ENCODE data around the gene ZFR. TPM values are rescaled to one million over a fixed set of nuclear protein-coding genes. Genes with fewer than 3 reads are reported as not detected.

Gene ZFR
- total and polyA plus RNA-seq, 4 donors = 40.4 to 64.9 (median 59.4) TPM

DNA sequence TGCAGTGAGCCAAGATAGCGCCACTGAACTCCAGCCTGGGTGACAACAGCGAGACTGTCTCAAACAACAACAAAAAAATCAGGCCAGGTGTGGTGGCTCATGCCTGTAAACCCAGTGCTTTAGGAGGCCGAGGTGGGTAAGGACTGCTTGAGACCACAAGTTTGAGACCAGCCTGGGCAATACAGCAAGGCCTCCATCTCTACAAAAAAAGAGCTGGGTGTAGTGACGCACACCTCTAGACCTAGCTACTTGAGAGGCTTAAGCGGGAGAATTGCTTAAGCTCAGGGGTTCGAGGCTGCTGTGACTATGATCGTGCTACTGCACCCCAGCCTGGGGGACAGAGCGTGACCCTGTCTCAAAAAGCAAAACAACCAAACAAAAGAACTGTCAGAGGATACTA lies 91.9 kb downstream of the ZFR start:
- H3K27me3 ChIP-seq (ENCODE audit: control insufficient read depth in 1 of 2, insufficient read depth in 2 of 2, low read length in 1 of 2) = no peaks in the 10 kb centered on the region
- H3K4me1 ChIP-seq (ENCODE audit: control insufficient read depth in 1 of 2, insufficient read depth in 2 of 2, low read length in 2 of 2) = no peaks in the 10 kb centered on the region
- no peak overlapping the region for H3K4me3 ChIP-seq (ENCODE audit: low read length in 2 of 2)
- no peak for DNase-seq
- H3K27ac ChIP-seq (ENCODE audit: low read depth in 1 of 2, low read length in 2 of 2) = no peak overlapping the region
- H3K9me3 ChIP-seq (ENCODE audit: control insufficient read depth, low read length) = no peaks in the 10 kb centered on the region
- no peak for ATAC-seq (ENCODE audit: low FRiP score)
- WGBS, 2 donors = 92 to 97% methylated on average over 8 of the region's 8 CpGs
- H3K36me3 ChIP-seq (ENCODE audit: control insufficient read depth in 1 of 2, insufficient read depth in 2 of 2, low read length in 1 of 2) = peaks cover 0 to 3% of the 10 kb centered on the region in 2 donors
- intact Hi-C loops (cut with DNase I) = no loop called here

DNA sequence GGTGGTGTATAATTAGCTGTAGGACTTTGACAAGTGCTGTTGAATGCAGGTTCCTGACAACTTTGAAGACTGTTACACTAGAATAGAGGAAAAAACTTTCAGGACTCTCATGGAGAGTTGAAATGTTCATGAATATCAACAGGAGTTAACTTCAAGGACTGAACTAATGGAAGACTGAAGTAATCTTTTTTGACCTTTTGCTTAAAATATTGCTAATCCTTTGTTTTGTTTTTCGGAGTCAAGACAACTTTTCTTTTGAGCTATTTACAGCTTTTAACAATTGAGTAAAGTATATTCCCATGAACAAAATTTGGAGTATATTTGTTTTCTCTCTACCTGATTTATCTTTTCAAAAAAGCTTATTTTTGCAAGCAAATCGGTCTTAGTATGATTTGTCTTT lies 97.7 kb downstream of the ZFR start:
- intact Hi-C loops (cut with DNase I) = no loop called here
- Histone ChIP-seq H3K4me3 (ENCODE audit: low read length in 2 of 2) (no peak overlapping the region), H3K9me3 (ENCODE audit: control insufficient read depth, low read length) (no peaks in the 10 kb centered on the region), H3K27me3 (ENCODE audit: control insufficient read depth in 1 of 2, insufficient read depth in 2 of 2, low read length in 1 of 2) (no peaks in the 10 kb centered on the region), H3K4me1 (ENCODE audit: control insufficient read depth in 1 of 2, insufficient read depth in 2 of 2, low read length in 2 of 2) (no peaks in the 10 kb centered on the region), H3K36me3 (ENCODE audit: control insufficient read depth in 1 of 2, insufficient read depth in 2 of 2, low read length in 1 of 2) (no peaks in the 10 kb centered on the region), H3K27ac (ENCODE audit: low read depth in 1 of 2, low read length in 2 of 2) (no peak overlapping the region)
- WGBS, 2 donors = 100% methylated on average over 2 of the region's 2 CpGs
- no peak for ATAC-seq (ENCODE audit: low FRiP score)
- DNase-seq = no peak

DNA sequence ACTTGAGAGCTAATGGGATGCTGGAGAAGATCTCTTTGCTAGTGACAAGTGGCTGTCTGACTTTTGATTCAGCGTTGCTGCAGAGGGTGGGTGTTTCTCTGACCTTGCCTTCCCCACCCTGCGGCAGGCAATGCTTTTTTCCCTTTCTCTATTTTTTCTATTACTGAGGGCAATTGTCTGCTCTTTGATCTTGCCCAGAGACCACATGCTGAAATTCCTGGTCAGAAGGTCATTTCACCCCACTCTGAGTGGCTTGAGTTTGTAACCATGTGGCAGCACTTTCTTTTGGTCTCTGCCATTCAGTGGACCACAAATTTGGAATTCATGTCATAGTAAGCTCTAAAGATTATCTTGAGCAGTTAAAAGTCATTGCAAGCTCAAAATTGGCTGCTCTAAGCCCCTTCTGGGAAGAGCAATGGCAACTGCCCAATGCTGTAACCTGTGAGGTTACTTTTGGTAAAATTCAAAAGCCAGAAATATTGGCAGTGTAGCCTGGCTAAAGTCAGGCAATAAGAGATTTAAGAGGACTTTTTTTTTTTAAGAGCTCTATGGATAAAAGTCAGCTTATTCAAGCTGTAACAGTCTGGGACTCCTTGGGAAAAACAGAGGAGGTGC lies 101.4 kb downstream of the ZFR start:
- no peak for ATAC-seq (ENCODE audit: low FRiP score)
- 80 to 90% methylated on average over 2 of the region's 2 CpGs for WGBS, 2 donors
- intact Hi-C loops (cut with DNase I) = no loop called here

DNA sequence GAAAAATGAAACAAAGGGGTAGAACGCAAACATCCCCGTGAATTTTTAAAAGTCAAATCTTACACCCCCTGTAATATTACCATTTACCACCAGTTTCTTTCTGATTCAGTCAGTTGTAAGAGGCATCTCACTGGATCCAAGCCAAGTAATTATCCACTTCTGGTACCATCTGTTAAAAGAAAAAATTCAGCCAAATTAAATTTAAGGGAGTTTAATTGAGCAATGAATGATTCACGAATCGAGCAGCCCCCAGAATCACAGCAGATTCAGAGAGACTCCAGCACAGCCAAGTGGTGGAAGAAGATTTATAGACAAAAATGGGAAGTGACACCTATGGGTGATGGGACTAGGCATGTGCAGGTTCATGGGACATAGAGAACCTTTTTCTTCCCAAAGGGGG lies 101.9 kb downstream of the ZFR start:
- H3K36me3 ChIP-seq (ENCODE audit: control insufficient read depth in 1 of 2, insufficient read depth in 2 of 2, low read length in 1 of 2) = no peaks in the 10 kb centered on the region
- DNase-seq = no peak
- no peaks in the 10 kb centered on the region for H3K27me3 ChIP-seq (ENCODE audit: control insufficient read depth in 1 of 2, insufficient read depth in 2 of 2, low read length in 1 of 2)
- no peak overlapping the region for H3K4me3 ChIP-seq (ENCODE audit: low read length in 2 of 2)
- 75 to 94% methylated on average over 4 of the region's 4 CpGs for WGBS, 2 donors
- H3K9me3 ChIP-seq (ENCODE audit: control insufficient read depth, low read length) = peaks cover 2% of the 10 kb centered on the region
- H3K27ac ChIP-seq (ENCODE audit: low read depth in 1 of 2, low read length in 2 of 2) = no peak overlapping the region
- intact Hi-C loops (cut with DNase I) = no loop called here
- no peaks in the 10 kb centered on the region for H3K4me1 ChIP-seq (ENCODE audit: control insufficient read depth in 1 of 2, insufficient read depth in 2 of 2, low read length in 2 of 2)
- ATAC-seq (ENCODE audit: low FRiP score) = no peak

More for the DNA sequence above, 101.4 kb downstream of the ZFR start:
- H3K27me3 ChIP-seq (ENCODE audit: control insufficient read depth in 1 of 2, insufficient read depth in 2 of 2, low read length in 1 of 2) = no peaks in the 10 kb centered on the region
- no peak overlapping the region for H3K4me3 ChIP-seq (ENCODE audit: low read length in 2 of 2)
- peaks cover 2% of the 10 kb centered on the region for H3K9me3 ChIP-seq (ENCODE audit: control insufficient read depth, low read length)
- no peak overlapping the region for H3K27ac ChIP-seq (ENCODE audit: low read depth in 1 of 2, low read length in 2 of 2)
- no peak for DNase-seq
- no peaks in the 10 kb centered on the region for H3K36me3 ChIP-seq (ENCODE audit: control insufficient read depth in 1 of 2, insufficient read depth in 2 of 2, low read length in 1 of 2)
- no peaks in the 10 kb centered on the region for H3K4me1 ChIP-seq (ENCODE audit: control insufficient read depth in 1 of 2, insufficient read depth in 2 of 2, low read length in 2 of 2)

DNA sequence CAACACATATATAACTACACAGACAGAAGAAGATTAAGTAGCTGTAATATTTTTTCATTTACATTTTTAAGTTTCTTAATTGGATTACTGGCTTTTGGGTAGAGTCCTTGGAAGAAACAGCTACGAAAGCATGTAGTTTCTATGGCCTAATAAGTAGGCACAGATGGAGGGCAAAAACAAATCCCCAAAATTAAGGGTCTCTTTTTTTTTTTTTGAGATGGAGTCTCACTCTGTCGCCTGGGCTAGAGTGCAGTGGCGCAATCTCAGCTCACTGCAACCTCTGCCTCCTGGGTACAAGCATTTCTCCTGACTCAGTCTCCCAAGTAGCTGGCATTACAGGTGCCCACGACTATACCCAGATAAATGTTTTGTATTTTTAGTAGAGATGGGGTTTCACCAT lies 104.7 kb downstream of the ZFR start:
- Histone ChIP-seq H3K4me3 (ENCODE audit: low read length in 2 of 2) (no peak overlapping the region), H3K27ac (ENCODE audit: low read depth in 1 of 2, low read length in 2 of 2) (no peak overlapping the region), H3K36me3 (ENCODE audit: control insufficient read depth in 1 of 2, insufficient read depth in 2 of 2, low read length in 1 of 2) (no peaks in the 10 kb centered on the region), H3K4me1 (ENCODE audit: control insufficient read depth in 1 of 2, insufficient read depth in 2 of 2, low read length in 2 of 2) (no peaks in the 10 kb centered on the region), H3K27me3 (ENCODE audit: control insufficient read depth in 1 of 2, insufficient read depth in 2 of 2, low read length in 1 of 2) (no peaks in the 10 kb centered on the region), H3K9me3 (ENCODE audit: control insufficient read depth, low read length) (peaks cover 2% of the 10 kb centered on the region)
- no peak for DNase-seq
- no peak for ATAC-seq (ENCODE audit: low FRiP score)
- intact Hi-C loops (cut with DNase I) = no loop called here
- 81 to 90% methylated on average over 4 of the region's 4 CpGs for WGBS, 2 donors

DNA sequence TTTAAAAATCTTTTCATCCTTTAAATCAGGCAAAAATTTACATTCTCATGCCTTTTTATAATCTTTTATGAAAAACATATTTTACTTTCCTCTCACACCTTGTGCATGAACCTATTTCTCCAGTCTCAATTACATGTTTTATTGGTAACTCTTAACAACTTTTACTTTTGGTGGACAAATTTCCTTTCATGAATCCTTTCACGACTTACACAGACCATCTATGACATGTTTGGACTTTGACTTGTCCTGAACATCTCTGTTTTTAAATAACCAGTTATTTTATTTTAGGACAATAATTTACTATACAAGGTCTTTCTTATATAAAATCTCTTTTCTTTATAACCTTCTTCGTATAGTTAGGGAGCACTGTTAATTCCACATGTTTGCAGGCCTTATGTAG lies 105.3 kb downstream of the ZFR start:
- H3K4me3 ChIP-seq (ENCODE audit: low read length in 2 of 2) = no peak overlapping the region
- no peaks in the 10 kb centered on the region for H3K4me1 ChIP-seq (ENCODE audit: control insufficient read depth in 1 of 2, insufficient read depth in 2 of 2, low read length in 2 of 2)
- ATAC-seq (ENCODE audit: low FRiP score) (no peak), DNase-seq (no peak)
- intact Hi-C loops (cut with DNase I) = no loop called here
- H3K27ac ChIP-seq (ENCODE audit: low read depth in 1 of 2, low read length in 2 of 2) = no peak overlapping the region
- no peaks in the 10 kb centered on the region for H3K27me3 ChIP-seq (ENCODE audit: control insufficient read depth in 1 of 2, insufficient read depth in 2 of 2, low read length in 1 of 2)
- WGBS, 2 donors = 78 to 80% methylated on average over 2 of the region's 2 CpGs
- H3K36me3 ChIP-seq (ENCODE audit: control insufficient read depth in 1 of 2, insufficient read depth in 2 of 2, low read length in 1 of 2) = no peaks in the 10 kb centered on the region
- H3K9me3 ChIP-seq (ENCODE audit: control insufficient read depth, low read length) = peaks cover 2% of the 10 kb centered on the region

DNA sequence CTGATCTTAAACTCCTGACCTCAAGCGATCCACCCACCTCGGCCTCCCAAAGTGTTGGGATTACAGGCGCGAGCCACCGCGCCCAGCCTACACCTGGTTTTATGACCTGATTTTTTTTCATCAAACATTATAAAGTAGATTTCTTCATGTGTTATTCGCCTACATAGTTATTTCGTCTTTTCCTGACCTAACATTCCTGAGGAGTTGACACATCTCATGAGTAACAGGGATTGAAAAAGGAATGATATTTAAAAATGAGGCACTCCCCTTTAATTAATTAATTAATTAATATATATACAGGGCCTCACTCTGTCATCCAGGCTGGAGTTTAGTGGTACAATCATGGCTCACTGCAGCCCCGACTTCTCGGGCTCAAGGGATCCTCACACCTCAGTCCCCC lies 111.6 kb downstream of the ZFR start:
- Histone ChIP-seq H3K9me3 (ENCODE audit: control insufficient read depth, low read length) (no peaks in the 10 kb centered on the region), H3K36me3 (ENCODE audit: control insufficient read depth in 1 of 2, insufficient read depth in 2 of 2, low read length in 1 of 2) (no peaks in the 10 kb centered on the region), H3K4me1 (ENCODE audit: control insufficient read depth in 1 of 2, insufficient read depth in 2 of 2, low read length in 2 of 2) (no peaks in the 10 kb centered on the region), H3K27ac (ENCODE audit: low read depth in 1 of 2, low read length in 2 of 2) (no peak overlapping the region), H3K27me3 (ENCODE audit: control insufficient read depth in 1 of 2, insufficient read depth in 2 of 2, low read length in 1 of 2) (no peaks in the 10 kb centered on the region), H3K4me3 (ENCODE audit: low read length in 2 of 2) (no peak overlapping the region)
- no peak for ATAC-seq (ENCODE audit: low FRiP score)
- intact Hi-C loops (cut with DNase I) = no loop called here
- 90 to 92% methylated on average over 10 of the region's 10 CpGs for WGBS, 2 donors
- no peak for DNase-seq

DNA sequence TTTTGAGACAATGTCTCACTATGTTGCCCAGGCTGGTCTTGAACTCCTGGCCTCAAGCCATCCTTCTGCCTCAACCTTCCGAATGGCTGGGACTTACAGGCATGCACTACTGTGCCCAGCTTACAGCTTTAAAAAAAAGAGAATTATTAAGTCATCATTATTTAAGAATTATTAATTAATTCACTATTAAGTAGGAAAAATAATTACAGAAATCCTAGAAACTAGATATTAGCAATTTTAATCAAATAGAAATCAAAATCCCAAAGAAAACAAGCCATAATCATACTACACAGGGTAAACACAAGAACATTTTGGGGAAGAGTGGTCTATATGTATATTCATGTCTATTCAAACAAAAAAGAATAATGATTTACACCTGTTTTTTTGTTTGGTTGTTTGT lies 112.2 kb downstream of the ZFR start:
- ATAC-seq (ENCODE audit: low FRiP score) (no peak), DNase-seq (no peak)
- H3K27ac ChIP-seq (ENCODE audit: low read depth in 1 of 2, low read length in 2 of 2) = no peak overlapping the region
- no peak overlapping the region for H3K4me3 ChIP-seq (ENCODE audit: low read length in 2 of 2)
- WGBS, 2 donors = 79 to 93% methylated on average over 1 of the region's 1 CpG
- intact Hi-C loops (cut with DNase I) = no loop called here
- no peaks in the 10 kb centered on the region for H3K4me1 ChIP-seq (ENCODE audit: control insufficient read depth in 1 of 2, insufficient read depth in 2 of 2, low read length in 2 of 2)
- H3K36me3 ChIP-seq (ENCODE audit: control insufficient read depth in 1 of 2, insufficient read depth in 2 of 2, low read length in 1 of 2) = no peaks in the 10 kb centered on the region
- H3K9me3 ChIP-seq (ENCODE audit: control insufficient read depth, low read length) = no peaks in the 10 kb centered on the region
- H3K27me3 ChIP-seq (ENCODE audit: control insufficient read depth in 1 of 2, insufficient read depth in 2 of 2, low read length in 1 of 2) = no peaks in the 10 kb centered on the region

DNA sequence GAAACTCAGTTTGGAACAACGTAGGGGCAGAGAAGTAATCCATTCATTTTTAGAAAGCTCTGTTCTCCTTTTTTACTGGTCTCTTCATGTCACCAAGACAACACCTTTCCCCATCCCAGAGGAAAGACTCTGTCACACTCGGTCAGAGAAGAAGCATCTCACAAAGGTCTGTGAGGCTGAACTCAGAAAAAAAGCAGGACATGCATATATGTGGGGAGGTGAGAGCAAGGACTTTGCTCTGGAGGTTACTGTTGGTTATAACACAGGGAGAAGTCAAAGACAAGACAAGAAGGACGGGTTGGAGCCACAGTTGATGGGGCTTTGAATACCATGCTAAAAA lies 112.6 kb downstream of the ZFR start:
- no peak for ATAC-seq (ENCODE audit: low FRiP score)
- no peak for DNase-seq
- 61% methylated on average over 3 of the region's 3 CpGs for WGBS, 2 donors
- Histone ChIP-seq H3K27me3 (ENCODE audit: control insufficient read depth in 1 of 2, insufficient read depth in 2 of 2, low read length in 1 of 2) (no peaks in the 10 kb centered on the region), H3K4me3 (ENCODE audit: low read length in 2 of 2) (no peak overlapping the region), H3K9me3 (ENCODE audit: control insufficient read depth, low read length) (no peaks in the 10 kb centered on the region), H3K4me1 (ENCODE audit: control insufficient read depth in 1 of 2, insufficient read depth in 2 of 2, low read length in 2 of 2) (no peaks in the 10 kb centered on the region), H3K27ac (ENCODE audit: low read depth in 1 of 2, low read length in 2 of 2) (no peak overlapping the region), H3K36me3 (ENCODE audit: control insufficient read depth in 1 of 2, insufficient read depth in 2 of 2, low read length in 1 of 2) (no peaks in the 10 kb centered on the region)
- intact Hi-C loops (cut with DNase I) = loop anchor here in 1 of 2 donors (2.0 kb wide), 1 partner anchor 99 kb away; no protein-coding TSS in a partner anchor
